Measurements from ENCODE around the gene BTN2A1.
"Not testable (repeated sequence)": the region's sequence is repeated elsewhere in the genome, so short reads cannot be mapped to it uniquely, and the experiment has no call there.

Gene BTN2A1

DNA sequence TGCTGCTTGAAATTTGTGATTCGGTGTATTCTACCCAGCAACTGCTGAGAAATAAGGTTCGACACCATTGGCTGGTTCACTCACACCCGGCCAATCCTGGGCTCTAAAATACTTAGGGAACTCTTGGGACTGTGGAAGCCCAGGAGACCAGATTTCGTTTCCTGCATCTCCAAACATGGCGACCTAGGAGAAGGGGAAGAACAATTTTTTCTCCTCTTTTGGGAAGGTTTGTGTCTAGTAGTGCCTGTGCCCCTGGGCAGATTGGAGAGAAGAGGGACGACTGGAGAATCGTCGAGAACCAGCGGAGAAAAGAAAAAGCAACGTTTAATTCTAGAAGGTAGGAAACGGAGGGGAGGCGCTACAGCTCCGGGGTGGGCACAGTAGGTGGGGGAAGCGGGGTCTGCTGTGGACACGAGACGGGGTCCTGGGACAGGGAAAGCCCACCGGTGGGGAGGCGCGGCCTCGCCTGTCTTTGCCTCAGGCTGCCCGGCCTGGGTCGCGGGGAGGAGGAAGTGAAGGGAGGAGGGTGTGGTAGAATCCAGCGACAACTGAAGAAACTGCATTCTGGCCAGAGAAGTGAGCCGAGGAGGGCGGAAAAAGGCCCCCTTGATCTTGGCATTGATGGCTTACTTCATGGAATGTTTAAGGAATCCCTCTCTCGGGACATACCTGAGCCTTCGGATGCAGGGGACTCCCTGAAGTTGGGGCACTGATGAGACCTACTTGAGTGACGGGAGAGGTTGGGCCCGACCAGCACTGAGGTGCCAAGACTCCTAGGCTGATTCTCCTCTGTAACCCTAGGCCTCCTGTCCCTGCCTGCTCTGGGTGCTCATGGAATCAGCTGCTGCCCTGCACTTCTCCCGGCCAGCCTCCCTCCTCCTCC, at the start of gene BTN2A1:
BTN2A1 (plus strand) TSS at position 150 of the 883 bp plus-strand sequence; CDS start at position 832, 682 bp downstream.
- DNase-seq (ENCODE audit: low read depth): peak; percentile 96

- no peak for DNase-seq (ENCODE audit: low read depth)
These were observed 48.7 kb upstream of the BTN2A1 start for GRCh38 chr6:26408828-26409730.

- DNase-seq (ENCODE audit: low read depth): peak; percentile 34
These were observed 46.0 kb upstream of the BTN2A1 start for GRCh38 chr6:26411751-26412150.

- DNase-seq (ENCODE audit: low read depth): no peak
These were observed 45.5 kb upstream of the BTN2A1 start for GRCh38 chr6:26412228-26412627.

DNA sequence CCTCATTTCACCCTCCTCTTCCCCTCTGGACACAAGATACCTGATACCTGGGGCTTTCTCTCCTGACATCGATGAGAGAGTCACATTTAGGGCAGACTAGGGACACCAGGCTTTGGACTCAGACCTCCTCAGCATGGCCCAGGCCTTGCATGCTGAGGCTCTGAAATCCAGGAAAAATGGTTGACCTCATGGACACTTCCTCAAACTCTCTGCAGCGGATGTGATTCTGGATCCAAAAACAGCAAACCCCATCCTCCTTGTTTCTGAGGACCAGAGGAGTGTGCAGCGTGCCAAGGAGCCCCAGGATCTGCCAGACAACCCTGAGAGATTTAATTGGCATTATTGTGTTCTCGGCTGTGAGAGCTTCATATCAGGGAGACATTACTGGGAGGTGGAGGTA, 44.8 kb upstream of the BTN2A1 start:
- DNase-seq (ENCODE audit: low read depth): no peak

DNA sequence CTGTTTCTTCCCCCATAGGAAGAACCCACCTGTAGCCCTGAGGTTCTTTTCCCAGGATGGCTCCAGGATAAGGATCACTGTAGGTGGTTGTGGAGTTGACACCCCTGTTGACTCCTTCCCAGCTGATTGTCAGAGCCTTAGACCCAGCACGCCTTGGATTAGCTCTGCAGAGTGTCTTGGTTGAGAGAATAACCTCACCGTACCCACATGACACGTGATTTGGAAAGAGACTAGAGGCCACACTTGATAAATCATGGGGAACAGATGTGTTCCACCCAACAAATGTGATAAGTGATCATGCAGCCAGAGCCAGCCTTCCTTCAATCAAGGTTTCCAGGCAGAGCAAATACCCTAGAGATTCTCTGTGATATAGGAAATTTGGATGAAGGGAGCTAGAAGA, 43.5 kb upstream of the BTN2A1 start:
- no peak for DNase-seq (ENCODE audit: low read depth)

- no peak for DNase-seq (ENCODE audit: low read depth)
These were observed 42.6 kb upstream of the BTN2A1 start for GRCh38 chr6:26415036-26415614.

DNA sequence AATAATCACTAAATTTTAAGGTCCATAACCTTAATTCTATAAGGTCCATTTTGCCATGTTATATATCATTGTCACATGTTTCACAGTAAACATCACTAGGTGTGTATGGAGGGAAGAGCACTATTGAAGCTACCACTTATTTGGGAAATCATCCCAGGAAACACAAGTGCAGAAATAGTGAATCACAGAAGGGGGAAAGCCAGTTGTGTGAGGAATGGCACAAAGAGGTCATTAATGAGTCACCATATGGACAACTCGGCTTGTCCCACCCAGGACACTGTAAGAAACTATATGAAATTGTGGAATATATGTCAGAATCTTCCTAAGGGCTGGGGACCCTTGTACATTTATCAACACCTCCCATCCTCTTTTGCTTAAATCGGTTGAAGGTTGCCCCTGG, 42.0 kb upstream of the BTN2A1 start:
- DNase-seq (ENCODE audit: low read depth): peak; percentile 52

DNA sequence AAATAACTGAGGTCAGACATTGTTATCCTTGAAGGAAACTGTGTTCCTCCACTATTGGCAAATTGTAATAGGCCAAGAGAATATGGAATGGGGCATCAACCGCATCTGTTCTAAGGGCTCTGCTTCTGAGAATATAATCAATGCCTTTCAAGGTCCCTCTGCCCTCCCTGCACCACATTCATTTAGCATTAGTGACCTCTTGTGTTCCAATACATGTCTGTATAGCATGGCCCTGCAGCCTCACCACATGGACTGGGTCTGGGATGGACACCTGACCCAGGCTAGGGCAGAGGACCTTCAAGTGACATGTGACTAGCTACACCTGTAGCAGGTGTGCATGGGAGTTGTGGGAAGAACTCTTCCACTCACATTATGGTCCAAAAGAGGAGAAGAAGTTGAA, 41.5 kb upstream of the BTN2A1 start:
- no peak for DNase-seq (ENCODE audit: low read depth)

- not testable (repeated sequence) for DNase-seq (ENCODE audit: low read depth)
These were observed 39.7 kb upstream of the BTN2A1 start for GRCh38 chr6:26418077-26418476.

GRCh38 chr6:26418795-26419194, 39.0 kb upstream of the BTN2A1 start:
- DNase-seq (ENCODE audit: low read depth): not testable (repeated sequence)

GRCh38 chr6:26420688-26421171, 37.0 kb upstream of the BTN2A1 start:
- peak; percentile 71 for DNase-seq (ENCODE audit: low read depth)

DNA sequence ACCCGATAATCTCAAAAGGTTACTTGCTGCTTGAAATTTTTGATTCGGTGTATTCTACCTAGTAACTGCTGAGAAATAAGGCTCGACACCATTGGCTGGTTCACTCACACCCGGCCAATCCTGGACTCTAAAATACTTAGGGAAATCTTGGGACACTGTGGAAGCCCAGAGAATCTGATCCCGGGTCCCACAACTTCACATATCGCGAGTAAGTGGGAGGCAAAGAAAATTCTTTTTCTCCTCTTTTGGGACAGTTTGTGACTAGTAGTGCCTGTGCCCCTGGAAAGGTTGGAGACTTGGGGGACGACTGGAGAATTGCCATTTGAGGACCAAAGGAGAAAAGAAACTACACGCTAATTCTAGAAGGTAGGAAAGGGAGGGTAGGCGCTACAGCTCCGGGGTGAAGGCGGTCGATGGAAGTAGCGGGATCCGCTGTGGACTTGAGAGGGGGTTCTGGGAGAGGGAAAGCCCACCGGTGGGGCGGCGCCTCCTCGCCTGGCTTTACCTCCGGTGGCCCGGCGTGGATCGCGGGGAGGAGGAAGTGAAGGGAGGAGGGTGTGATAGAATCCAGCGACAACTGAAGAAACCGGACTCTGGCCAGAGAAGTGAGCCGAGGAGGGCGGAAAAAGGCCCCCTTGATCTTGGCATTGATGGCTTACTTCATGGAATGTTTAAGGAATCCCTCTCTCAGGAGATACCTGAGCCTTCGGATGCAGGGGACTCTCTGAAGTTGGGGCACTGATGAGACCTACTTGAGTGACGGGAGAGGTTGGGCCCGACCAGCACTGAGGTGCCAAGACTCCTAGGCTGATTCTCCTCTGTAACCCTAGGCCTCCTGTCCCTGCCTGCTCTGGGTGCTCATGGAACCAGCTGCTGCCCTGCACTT, 36.3 kb upstream of the BTN2A1 start:
- peak; percentile 95 for DNase-seq (ENCODE audit: low read depth)

DNA sequence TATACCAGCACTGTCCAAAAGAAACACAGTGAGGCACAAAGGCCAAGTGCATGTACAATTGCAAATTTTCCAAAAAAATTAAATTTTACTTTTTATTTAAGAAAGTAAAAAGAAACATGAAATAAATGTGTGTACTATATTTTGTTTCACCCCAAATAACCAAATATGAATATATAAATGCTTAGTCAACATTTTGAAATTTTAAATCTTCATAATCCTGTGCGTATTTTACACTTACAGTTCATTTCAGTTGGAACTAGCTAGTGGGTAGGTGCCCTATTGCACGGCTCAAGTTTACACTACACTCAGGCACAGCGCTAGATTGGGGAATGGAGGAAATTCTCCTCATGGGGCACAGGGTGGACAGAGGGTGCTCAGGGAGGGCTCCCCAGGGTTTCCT, 35.4 kb upstream of the BTN2A1 start:
- DNase-seq (ENCODE audit: low read depth): no peak

- DNase-seq (ENCODE audit: low read depth): no peak
These were observed 30.9 kb upstream of the BTN2A1 start for GRCh38 chr6:26426691-26427450.

- no peak for DNase-seq (ENCODE audit: low read depth)
These were observed 30.3 kb upstream of the BTN2A1 start for GRCh38 chr6:26427451-26427809.

DNA sequence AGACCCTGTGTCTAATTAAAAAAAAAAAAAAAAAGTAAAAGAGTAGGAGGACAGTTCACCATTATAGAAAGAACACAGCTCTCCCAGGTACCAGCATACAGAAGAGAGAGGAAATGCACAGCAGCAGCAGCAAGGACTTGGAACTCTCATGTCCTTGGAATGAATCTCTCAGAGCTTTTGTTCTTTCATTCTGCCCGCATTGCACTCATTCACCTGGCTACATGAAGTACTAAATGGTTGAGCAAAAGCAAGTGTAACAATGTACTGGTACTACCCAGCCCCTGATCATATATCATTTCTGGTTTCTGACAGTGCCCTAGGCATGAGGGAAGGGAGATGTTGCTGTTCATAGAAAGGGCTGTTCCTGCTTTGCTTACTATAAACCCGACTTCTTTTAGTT, 29.5 kb upstream of the BTN2A1 start:
- no peak for DNase-seq (ENCODE audit: low read depth)

DNA sequence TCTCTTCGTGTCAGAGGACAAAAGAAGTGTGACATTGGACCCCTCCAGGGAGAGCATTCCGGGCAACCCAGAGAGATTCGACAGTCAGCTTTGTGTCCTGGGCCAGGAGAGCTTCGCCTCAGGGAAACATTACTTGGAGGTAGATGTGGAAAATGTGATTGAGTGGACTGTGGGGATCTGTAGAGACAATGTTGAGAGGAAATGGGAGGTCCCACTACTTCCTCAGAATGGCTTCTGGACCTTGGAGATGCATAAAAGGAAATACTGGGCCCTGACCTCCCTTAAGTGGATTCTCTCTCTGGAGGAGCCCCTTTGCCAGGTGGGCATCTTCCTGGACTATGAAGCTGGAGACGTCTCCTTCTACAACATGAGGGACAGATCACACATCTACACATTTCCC, 27.0 kb upstream of the BTN2A1 start:
- no peak for DNase-seq (ENCODE audit: low read depth)

DNA sequence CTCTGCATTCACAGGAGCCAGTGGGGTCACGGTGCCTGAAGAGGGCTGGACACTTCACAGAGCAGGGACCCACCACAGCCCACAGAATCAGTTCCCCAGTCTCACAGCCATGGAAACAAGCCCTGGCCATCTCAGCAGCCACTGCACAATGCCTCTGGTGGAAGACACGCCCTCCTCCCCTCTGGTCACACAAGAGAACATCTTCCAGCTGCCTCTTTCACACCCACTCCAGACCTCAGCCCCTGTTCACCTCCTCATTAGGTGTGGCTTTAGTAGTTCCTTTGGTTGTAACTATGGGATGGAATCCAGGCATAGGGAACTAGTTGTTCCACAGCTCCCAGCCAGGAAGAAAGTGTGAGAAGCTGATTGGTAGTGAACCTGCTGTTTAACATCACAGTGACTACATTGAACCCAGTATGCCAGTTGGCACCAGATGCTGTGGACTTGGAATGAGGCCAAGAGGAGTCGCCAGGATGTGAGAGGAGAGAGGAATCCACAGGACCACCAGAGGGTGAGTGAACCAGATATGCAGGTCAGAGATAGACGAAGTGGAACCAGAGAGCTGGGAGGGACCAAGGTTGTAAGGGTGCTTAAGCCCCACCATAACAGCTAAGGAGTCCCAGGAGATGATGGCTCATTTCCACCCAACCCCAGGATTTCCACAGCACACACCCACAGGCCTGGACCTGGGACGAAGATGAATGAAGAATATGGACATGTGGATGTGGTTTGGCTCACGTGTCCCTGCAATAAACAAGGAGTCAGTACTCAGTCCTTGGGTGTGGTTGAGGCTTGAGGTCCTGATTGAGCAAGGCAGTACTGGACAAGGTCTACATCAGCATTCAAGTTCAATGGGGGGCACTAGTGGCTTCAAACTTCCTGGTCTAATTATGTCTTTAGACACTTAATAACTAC, 26.2 kb upstream of the BTN2A1 start:
- no peak for DNase-seq (ENCODE audit: low read depth)

Data from ELR (cell line).